A673 (cell line): Measurements from ENCODE around the gene KIF4A.
"Not testable (repeated sequence)": the region's sequence is repeated elsewhere in the genome, so short reads cannot be mapped to it uniquely, and the experiment has no call there.

ENCODE experiments used
- CTCF ChIP-seq: fragments of 300-800, 200-600 bp; sonication (generic); conservative IDR thresholded peaks from 2 replicates; pipeline ENCODE4 v1.5.1; 2017; ENCODE audit warnings: low read depth, mild to moderate bottlenecking, antibody characterized with exemption, low read length, moderate library complexity, mixed read lengths
- EZH2 ChIP-seq: fragments of 200-600 bp; sonication (generic); IDR thresholded peaks from 2 replicates; pipeline ENCODE4 v1.6.1; 2017; ENCODE audit warnings: borderline replicate concordance, low read depth, mild to moderate bottlenecking, mixed read lengths, antibody characterized with exemption, low read length; ENCODE audit not compliant: poor library complexity, severe bottlenecking

- TF ChIP-seq CTCF, EZH2: not testable (repeated sequence)
These were observed 78.8 kb downstream of the KIF4A start for GRCh38 chrX:70368731-70369130.
